Choroid plexus epithelial cell (primary cell): Measurements from ENCODE around the gene CPNE5.

Experiments used
- DNase-seq: peaks from one replicate; pipeline ENCODE4 v3.0.0-alpha.2; 2010; ENCODE audit warnings: low read depth
- H3K4me3 ChIP-seq: 2 replicates; pipeline ENCODE4 v1.5.1; 2011; ENCODE audit warnings: low read depth, mild to moderate bottlenecking, control low read depth, low read length, moderate library complexity
- CTCF ChIP-seq: conservative IDR thresholded peaks from 2 replicates; pipeline ENCODE4 v1.5.1; 2011; ENCODE audit warnings: low read depth, mild to moderate bottlenecking, control low read depth, inconsistent platforms, low read length, moderate library complexity

The CPNE5 gene

GRCh38 chr6:36793296-36793912 lies 45.8 kb downstream of the CPNE5 start:
- no peak for DNase-seq
- no peak overlapping the region for H3K4me3 ChIP-seq
- TF ChIP-seq CTCF: no peak

- DNase-seq: no peak
- H3K4me3 ChIP-seq: no peak overlapping the region
- no peak for TF ChIP-seq CTCF
These were observed 47.6 kb downstream of the CPNE5 start for GRCh38 chr6:36791521-36792135.

- TF ChIP-seq CTCF: no peak
- H3K4me3 ChIP-seq: no peak overlapping the region
- no peak for DNase-seq
These were observed 48.2 kb downstream of the CPNE5 start for GRCh38 chr6:36791085-36791484.

- no peak for TF ChIP-seq CTCF
These were observed 50.5 kb downstream of the CPNE5 start for GRCh38 chr6:36788768-36789167.

GRCh38 chr6:36788186-36788585 lies 51.1 kb downstream of the CPNE5 start:
- no peak overlapping the region for H3K4me3 ChIP-seq
- no peak for TF ChIP-seq CTCF
- no peak for DNase-seq

More at GRCh38 chr6:36788768-36789167, 50.5 kb downstream of the CPNE5 start:
- DNase-seq: no peak
- H3K4me3 ChIP-seq: no peak overlapping the region

- TF ChIP-seq CTCF: no peak
- DNase-seq: no peak
- no peak overlapping the region for H3K4me3 ChIP-seq
These were observed 52.0 kb downstream of the CPNE5 start for GRCh38 chr6:36787210-36787609.
